Measurements from ENCODE around the gene CEP57L1.

- TF ChIP-seq POLR2A (IDR thresholded peaks at IDR 0.05; ENCODE audit: low read length) (no peak), GATA1 (IDR thresholded peaks at IDR 0.05; ENCODE audit: low read depth, low read length) (no peak)
Measured at GRCh38 chr6:109062767-109063352, 32.4 kb upstream of the CEP57L1 start.
